Activated gamma-delta T cell (primary cell): ENCODE data around the gene IKBKE.

ENCODE experiments used
- DNase-seq: peaks from one replicate; lab custom pipeline; 2025; lab: John Stamatoyannopoulos, UW

Gene IKBKE

GRCh38 chr1:206540044-206540780 is 69.9 kb downstream of the IKBKE start:
- DNase-seq: no peak

GRCh38 chr1:206541236-206541833 is 71.1 kb downstream of the IKBKE start:
- DNase-seq: no peak

DNA sequence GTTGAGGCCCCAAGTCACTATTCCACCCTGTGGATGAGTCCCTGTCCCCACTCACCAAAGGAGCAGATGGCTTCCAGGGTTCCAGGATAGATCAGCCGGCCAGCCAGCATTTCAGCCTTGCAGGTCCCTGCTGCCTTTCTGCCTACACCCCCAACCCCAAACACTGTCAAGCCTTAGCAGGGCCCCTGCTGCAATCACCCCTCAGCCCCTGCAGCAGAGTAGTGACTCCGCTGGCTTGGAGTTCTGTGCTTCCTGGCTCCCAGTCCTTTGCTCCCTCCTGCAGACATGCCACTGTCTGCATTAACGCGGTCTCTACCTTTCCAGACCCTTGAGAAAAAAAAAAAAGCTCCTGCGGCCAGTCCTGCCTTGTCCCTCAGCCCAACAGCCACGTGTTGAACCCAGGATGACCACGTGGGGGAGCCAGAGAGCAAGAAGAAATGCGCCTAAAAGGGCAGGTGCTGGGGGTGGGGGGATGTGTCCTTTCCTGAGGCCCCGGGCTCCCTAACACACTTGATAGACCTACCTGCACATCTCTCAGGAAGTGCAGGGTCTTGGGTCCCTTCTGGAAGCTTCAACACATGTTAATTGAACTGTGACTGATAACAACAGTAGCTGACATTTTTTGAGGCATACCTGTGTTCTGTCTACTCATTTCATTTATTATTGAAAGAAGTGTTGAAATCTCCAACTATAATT is 74.4 kb downstream of the IKBKE start:
- DNase-seq: no peak

DNA sequence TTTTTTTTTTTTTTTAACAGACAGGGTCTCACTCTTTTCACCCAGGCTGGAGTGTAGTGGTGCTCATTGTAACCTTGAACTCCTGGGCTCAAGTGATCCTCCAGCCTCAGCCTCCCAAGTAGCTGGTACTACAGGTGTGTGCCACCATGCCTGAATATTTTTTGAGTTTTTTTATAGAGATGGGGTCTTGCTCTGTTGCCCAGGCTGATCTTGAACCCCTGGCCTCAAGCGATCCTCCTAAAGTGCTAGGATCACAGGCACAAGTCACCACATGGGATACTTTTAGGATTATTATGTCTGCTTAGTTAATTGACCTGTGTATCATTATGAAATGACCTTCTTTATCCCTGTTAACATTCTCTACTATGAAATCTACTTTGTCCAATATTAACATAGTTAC is 75.1 kb downstream of the IKBKE start:
- DNase-seq: no peak
